NT2/D1 (cell line): ENCODE results near the gene VPS16.

ENCODE experiments used
- DNase-seq: peaks from one replicate; pipeline ENCODE4 v3.0.0-alpha.2; 2011; ENCODE audit warnings: low read depth, low spot score
- H3K27me3 ChIP-seq: 2 replicates; pipeline ENCODE4 v1.6.0; 2011; ENCODE audit warnings: mild to moderate bottlenecking; ENCODE audit not compliant: insufficient read length, insufficient read depth
- H3K36me3 ChIP-seq: 2 replicates; pipeline ENCODE4 v1.6.1; 2011; ENCODE audit warnings: mild to moderate bottlenecking, low read length, mixed read lengths; ENCODE audit not compliant: insufficient read depth, insufficient read length
- H3K4me1 ChIP-seq: 2 replicates; pipeline ENCODE4 v1.5.1; 2011; ENCODE audit not compliant: insufficient read depth, insufficient read length
- H3K4me3 ChIP-seq: 2 replicates; pipeline ENCODE4 v1.5.1; 2011; ENCODE audit warnings: low read depth; ENCODE audit not compliant: insufficient read length
- H3K9ac ChIP-seq: 2 replicates; pipeline ENCODE4 v1.6.0; 2011; ENCODE audit warnings: low read depth; ENCODE audit not compliant: insufficient read length
- H3K9me3 ChIP-seq: 2 replicates; pipeline ENCODE4 v1.5.1; 2011; ENCODE audit warnings: mild to moderate bottlenecking, low read length; ENCODE audit not compliant: insufficient read depth
- SUZ12 ChIP-seq: IDR thresholded peaks from 2 replicates; pipeline ENCODE4 v1.6.1; 2011; ENCODE audit not compliant: insufficient read length, insufficient read depth; ENCODE audit errors: extremely low read depth
- YY1 ChIP-seq: IDR thresholded peaks from 2 replicates; pipeline ENCODE4 v1.6.1; 2011; ENCODE audit not compliant: insufficient read length, insufficient read depth
- ZNF274 ChIP-seq: IDR thresholded peaks from 2 replicates; pipeline ENCODE4 v1.6.1; 2011; ENCODE audit warnings: mild to moderate bottlenecking, low read depth, low read length

The VPS16 gene

GRCh38 chr20:2911200-2911599 is 70.7 kb downstream of the VPS16 start:
- no peaks in the 10 kb centered on the region for H3K4me1 ChIP-seq
- TF ChIP-seq SUZ12 (no peak), ZNF274 (no peak), YY1 (no peak)
- H3K4me3 ChIP-seq: no peak overlapping the region
- H3K36me3 ChIP-seq: no peaks in the 10 kb centered on the region
- DNase-seq: no peak
- peaks cover 4% of the 10 kb centered on the region; the same call in 1 of the 2 replicates for H3K9me3 ChIP-seq
- H3K27me3 ChIP-seq: no peaks in the 10 kb centered on the region
- H3K9ac ChIP-seq: no peak overlapping the region

- H3K36me3 ChIP-seq: no peaks in the 10 kb centered on the region
- no peak for DNase-seq
- no peak overlapping the region for H3K4me3 ChIP-seq
- H3K27me3 ChIP-seq: no peaks in the 10 kb centered on the region
- H3K9ac ChIP-seq: no peak overlapping the region
- no peaks in the 10 kb centered on the region for H3K4me1 ChIP-seq
- peaks cover 9% of the 10 kb centered on the region; the same call in 1 of the 2 replicates for H3K9me3 ChIP-seq
- TF ChIP-seq ZNF274 (no peak), YY1 (no peak), SUZ12 (no peak)
These were observed 73.6 kb downstream of the VPS16 start for GRCh38 chr20:2914160-2914559.
